CD4-positive, alpha-beta T cell treated with Interferon alpha-2 for 1 hour (primary cell): ENCODE data around the gene TMBIM1.

ENCODE experiments used
- DNase-seq, 2 donors: peaks; one replicate each; pipeline ENCODE4 v3.0.0-alpha.2; 2020 to 2022

The TMBIM1 gene

DNA sequence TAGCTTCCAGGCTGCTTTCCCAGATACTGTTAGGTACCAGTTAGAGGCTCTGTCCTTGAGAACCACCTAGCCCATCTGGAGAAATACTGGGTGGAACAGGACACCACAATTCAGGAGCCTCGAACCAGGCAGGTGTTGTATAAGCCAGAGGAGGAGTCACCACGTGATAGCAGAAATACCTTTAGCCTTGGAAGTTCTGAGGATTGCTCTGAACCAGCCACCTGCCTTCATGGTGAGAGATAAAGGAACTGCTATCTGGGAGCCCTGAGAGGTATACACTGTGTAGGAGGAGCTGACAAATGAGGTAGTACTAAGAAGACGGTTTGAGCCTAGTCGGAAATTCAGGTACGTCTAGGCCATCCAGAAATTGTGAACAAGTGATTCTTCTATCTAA lies 39.1 kb downstream of the TMBIM1 start:
- no peak for DNase-seq

DNA sequence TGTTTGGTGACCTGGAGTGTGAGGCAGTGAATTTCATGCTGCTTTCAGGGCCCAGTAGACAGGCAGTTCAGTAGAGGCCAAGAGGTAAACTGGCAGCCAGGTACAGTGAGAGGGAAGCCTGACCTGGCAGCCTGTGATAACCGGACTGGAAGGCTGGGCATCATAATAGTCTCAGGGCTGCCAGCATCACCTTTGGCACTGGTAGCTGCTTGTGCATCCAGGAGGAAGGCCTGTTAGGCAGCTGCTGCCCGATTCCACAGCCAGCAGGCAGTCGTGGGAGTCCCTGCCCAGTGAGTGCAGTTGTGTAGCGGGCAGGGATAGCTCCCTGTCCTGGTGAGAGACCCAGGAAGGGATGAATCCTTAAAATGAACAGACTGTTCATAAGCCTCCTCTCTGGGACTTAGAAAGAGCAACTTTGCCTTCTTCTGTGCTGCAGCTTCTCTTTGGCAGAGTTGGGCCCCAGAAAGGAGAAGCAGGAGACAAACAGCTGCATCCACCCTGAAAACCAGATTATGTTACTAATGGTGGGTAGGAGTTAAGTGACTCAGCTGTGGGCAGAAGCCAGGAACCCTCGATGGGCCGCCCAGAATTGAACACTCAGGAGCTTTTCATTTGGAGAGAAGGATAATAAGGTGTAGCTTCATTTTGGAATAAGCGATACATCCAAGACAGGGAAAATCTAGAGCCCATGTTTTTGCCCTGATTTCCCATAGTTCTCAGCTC lies 39.6 kb downstream of the TMBIM1 start:
- no peak for DNase-seq

DNA sequence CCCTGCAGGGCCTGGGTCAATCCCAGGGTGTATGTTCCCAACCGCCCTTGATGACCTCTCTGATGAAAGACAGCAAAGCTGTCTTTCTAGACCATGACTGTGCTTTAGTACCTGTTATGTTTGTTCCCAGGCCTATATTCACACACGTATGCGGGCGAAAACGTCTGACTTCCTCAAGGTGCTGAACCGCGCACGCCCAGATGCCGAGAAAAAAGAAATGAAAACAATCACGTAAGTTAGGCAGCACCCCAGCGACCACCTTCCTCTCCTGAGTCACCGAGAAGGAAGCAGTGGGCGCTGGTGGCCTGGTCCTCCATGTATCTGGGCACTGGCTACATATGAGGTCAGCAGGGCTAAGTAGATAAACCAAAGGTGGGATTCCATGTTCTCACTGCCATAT lies 42.6 kb downstream of the TMBIM1 start:
- DNase-seq = no peak

DNA sequence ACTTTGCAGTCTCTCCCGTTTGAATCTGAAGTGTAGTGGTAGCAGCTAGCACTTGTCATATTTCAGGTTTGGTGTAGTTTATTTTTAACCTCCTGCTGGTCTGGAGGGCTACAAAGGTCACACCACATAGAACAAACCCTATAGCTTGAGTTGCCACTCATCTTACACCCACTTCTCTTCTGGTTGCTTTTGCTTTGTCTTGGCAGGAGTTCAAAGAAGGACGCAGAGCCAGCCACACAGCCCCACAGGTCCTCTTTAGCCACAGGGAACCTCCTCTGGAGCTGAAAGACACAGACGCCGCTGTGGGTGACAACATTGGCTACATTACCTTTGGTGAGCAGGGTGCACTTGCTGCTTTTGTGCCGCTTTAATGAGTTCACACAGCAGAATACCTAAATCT lies 47.1 kb downstream of the TMBIM1 start:
- DNase-seq = no peak

DNA sequence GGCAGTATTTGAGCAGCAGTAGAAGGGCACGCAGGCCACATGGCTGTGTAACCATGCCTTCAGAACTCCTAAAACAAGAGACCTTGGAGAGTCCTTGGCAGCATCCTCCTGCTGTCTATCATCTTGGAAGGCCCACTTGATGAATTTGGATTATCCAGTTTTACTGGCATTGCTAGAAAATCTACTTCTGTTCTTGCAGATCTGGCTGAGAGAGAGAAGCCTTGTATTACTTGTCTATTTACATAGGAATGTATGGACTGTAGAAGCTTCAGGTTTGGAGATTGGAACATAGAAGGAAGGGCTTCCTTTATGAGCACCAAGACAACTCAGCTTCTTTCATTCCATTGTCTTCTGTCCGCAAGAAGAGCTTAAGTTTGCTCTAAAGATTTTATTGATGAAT lies 47.6 kb downstream of the TMBIM1 start:
- no peak for DNase-seq

DNA sequence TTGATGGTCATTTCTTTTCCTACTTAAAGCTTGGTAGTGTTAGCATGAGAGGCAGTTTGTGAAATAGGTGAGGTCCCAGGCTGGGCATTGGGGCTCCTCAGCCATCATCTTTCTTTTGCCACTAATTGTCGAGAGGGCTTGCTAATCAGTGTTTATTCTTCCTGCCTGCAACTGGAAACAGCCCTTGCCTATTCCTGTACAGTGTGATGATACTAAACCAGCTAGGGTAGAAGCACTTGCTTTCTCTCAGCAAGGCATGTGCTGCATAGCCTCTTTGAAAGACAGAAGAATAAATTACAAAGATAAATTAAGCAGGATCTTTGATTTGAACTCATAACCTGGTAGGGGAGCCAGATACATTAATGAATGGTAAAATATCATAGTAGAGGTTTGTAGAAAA lies 48.1 kb downstream of the TMBIM1 start:
- DNase-seq = no peak

DNA sequence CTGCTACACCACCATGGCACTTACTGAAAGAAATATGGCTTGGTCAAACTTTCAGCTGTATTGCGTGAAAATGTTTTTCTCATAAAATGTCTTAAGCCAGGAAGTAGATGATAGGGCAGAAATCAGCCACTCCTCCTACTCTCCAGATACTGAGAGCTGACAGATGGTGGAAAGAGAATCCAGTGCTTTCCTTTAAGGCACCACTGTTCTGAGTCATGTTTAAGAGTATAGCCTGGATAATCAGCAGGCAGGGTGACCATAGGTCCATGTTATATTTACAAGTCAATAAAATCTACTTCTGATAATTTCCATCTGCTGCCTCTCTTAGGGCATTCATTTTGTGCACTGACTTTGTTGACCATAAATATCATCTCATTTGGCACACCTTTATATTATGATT lies 53.4 kb downstream of the TMBIM1 start:
- no peak for DNase-seq

DNA sequence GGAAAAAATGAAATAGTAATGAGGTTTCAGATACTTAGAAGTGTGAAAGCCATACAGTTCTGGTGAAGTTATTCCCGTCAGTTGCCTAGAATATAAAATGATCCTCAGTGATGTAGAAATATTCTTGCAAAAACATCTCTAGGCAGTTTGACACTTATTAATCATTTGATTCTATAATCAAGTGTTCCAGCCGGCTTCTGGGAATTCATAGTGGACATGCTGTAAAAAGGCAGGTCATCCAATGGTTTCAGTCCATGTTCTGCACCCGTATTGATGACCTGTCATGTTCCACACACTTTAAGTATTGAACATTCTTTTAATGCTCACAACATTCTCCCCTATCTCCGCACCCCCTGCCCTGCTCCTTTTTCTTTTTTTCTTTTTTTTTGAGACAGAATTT lies 55.5 kb downstream of the TMBIM1 start:
- DNase-seq = no peak

DNA sequence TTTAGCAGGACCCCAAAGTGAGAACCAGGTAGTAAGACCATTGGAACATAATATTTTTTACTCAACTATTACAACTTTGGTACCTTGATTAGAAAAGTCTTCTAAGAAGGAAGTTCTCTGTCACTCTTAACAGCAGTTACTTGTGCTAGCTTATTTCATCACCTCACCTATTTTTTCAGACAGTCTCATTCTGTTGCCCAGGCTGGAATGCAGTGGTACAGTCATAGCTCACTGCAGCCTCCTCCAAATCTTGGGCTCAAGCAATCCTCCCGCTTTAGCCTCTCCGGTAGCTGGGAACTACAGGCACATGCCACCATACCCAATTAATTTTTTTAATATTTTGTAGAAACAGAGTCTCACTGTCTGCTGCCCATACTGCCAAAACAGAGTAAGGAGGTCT lies 57.3 kb downstream of the TMBIM1 start:
- DNase-seq = no peak

DNA sequence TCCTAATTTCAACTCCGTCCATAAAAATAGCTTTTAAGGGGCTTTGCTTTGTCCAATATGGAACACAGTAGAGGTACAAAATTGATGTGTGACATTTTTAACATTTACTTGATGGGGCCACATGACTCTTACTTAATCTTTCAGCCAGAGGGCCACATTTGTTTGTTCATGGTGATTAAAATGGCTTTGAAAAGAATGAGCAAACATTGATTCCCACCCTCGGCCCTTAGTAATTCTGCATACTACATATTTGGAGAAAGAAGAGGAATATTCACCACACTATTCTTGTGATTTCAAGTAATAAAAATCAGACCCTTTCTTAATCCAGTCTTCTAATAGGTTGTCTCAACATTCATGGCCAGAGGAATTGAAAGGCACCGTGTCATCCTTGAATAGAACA lies 57.8 kb downstream of the TMBIM1 start:
- no peak for DNase-seq

DNA sequence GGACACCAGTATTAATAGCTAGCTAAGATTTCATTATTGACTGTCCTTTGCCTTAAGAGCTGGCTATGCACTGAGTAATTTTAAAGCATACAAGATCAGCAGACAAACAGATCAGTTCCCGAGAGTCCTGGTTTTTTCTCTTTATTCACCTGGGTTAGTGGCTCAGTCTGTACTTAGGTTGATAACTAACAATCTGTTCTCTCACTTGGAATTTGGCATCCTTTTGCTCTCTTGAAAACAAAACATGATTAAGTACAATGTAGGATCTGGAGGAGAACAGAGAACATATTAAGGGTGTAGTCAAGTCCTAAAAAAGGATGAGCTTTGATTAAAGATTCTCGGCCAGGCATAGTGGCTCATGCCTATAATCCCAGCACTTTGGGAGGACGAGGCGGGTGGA lies 58.8 kb downstream of the TMBIM1 start:
- DNase-seq = no peak

DNA sequence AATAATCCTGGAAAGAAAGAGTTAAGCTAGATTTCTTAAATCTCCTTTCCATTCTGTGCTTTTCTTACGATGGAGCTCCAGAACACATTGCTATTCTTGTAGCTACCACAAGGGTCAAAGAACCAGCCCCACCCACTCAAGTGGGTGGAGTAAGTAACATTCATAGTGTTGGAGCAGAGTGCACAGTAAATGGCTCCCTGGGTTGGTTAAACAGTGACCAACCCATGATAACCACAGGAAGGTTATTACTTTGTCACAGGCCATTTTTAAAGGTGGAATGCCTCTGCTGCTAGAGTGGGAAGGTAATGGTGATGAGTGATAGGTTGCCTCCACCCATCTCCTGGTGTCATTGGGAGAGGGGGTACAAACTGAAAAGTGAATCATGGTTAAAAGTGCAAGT lies 61.4 kb downstream of the TMBIM1 start:
- DNase-seq = peak; percentile 27 to 62

DNA sequence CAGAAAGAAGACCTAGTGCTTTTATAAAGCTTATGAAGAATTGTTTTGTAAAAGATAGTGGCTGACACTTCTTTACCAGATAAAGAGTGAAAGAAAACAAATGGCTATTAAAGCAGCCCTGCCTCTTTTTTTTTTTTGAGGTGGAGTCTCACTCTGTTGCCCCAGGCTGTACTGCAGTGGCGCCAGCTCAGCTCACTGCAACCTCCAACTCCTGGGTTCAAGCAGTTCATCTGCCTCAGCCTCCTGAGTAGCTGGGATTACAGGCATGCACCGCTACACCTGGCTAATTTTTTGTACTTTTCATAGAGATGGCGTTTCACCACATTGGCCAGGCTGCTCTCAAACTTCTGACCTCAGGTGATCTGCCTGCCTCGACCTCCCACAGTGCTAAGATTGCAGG lies 62.5 kb downstream of the TMBIM1 start:
- DNase-seq = no peak

DNA sequence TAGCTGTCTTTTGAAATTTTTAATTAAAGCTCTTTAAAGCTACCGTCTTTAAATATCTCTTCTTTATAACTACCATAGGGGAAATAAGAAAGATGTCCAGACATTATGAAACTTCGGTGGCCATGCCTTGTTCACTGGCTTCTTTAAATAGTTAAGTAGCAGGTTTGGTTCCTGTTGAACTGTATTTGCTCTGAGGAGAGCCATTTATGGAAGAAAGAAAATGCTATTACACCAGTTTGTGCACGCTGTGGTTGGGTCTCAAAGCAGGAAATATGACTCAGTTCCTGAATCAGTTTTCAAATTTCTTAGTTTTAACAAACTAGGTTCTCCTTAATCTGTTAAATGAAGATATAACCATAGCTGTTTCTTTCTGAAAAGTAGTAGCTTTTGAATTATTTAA lies 63.1 kb downstream of the TMBIM1 start:
- DNase-seq = peak; percentile 25 to 70

DNA sequence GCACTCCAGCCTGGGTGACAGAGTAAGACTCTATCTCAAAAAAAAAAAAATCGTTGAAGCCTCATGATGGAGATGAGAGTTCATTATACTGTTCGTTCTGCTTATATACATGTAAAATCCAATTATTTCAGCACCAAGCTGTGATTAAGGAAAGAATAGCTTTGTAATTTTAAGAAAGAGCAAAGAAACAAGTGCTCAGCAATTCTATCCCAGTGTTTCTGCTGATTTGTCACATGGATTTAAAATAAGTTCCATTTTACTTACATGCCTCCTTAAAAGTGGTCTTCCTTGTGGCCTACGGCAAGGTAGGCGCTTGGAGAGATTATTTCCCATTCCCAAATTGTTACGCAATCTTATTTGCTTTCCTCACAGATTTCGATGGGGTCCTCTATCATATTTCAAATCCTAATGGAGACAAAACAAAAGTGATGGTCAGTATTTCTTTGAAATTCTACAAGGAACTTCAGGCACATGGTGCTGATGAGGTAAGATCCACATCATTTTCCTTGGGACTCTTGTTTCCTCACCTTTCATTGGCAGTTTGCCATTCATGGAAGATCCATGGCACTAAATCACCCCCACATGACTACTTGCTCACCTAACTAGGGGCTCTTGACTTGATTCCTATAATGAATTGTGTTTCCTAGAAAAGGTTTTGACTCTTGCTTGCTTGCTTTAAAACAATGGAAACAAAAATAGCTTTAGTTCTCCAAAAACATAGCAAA lies 63.8 kb downstream of the TMBIM1 start:
- no peak for DNase-seq

DNA sequence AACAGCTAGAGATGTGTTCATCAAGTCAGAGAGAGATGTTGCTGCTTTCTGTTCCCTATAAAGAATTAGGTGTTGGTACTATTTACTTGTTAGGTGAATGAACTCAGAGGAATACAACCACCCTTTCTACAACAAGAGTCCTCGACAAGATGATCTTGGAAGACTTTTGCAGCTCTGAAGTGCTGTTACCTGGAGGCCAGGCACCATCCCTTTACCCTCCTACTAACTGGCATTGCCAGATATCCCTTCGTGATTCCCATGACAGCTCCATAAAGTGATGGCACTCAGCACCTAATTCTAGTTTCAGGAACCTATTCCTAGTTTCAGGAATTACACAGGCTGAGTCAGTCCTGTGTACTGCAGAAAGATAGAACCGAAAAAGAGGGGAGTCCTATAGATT lies 65.4 kb downstream of the TMBIM1 start:
- no peak for DNase-seq
